GM12872 (cell line): Measurements from ENCODE around the gene DNAJC8.

Source experiments
- TF ChIP-seq, protein P1 (sequence below): IDR thresholded peaks from 3 replicates; pipeline ENCODE4 v1.5.1; 2011; ENCODE audit warnings: low read depth, mild to moderate bottlenecking, low read length, moderate library complexity; ENCODE audit not compliant: insufficient read depth

The DNAJC8 gene, protein sequence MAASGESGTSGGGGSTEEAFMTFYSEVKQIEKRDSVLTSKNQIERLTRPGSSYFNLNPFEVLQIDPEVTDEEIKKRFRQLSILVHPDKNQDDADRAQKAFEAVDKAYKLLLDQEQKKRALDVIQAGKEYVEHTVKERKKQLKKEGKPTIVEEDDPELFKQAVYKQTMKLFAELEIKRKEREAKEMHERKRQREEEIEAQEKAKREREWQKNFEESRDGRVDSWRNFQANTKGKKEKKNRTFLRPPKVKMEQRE

DNA sequence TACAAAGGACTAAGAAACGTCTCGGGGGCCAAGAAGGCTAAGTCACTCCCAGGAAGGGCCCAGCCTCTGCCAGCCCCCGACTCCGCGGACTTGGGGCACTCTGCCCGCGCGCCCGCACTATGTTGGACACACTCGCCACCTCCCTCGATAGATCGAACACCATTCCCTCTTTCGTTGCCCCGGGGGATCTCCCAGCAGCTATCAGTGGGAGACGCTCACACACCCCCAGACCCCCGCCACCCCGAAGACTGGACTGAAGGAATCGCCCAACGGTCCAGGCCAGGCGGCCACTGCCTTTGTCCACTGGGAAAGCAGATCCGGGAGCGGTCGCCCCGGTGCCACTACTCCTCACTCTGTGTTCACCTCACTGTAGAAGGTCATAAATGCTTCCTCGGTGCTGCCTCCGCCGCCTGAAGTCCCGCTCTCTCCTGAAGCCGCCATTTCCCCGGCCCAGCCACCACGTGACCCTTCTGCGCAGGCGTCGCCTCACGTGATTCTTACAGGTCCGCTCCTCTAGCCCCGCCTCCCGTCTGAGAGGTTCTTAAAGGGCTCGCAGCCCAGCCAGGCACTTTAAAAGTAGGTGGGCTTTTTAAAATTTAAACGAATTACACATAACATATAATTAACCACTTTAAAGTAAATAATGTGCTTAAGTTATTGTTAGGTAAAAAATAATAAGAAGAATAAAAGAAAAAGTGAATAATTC lies at the start of gene DNAJC8:
Gene DNAJC8 (minus strand): TSS at position 472 of the 706 bp plus-strand sequence. CDS start 31 bp downstream, at position 441.
- TF ChIP-seq, protein P1, sequence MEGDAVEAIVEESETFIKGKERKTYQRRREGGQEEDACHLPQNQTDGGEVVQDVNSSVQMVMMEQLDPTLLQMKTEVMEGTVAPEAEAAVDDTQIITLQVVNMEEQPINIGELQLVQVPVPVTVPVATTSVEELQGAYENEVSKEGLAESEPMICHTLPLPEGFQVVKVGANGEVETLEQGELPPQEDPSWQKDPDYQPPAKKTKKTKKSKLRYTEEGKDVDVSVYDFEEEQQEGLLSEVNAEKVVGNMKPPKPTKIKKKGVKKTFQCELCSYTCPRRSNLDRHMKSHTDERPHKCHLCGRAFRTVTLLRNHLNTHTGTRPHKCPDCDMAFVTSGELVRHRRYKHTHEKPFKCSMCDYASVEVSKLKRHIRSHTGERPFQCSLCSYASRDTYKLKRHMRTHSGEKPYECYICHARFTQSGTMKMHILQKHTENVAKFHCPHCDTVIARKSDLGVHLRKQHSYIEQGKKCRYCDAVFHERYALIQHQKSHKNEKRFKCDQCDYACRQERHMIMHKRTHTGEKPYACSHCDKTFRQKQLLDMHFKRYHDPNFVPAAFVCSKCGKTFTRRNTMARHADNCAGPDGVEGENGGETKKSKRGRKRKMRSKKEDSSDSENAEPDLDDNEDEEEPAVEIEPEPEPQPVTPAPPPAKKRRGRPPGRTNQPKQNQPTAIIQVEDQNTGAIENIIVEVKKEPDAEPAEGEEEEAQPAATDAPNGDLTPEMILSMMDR: no peak

DNA sequence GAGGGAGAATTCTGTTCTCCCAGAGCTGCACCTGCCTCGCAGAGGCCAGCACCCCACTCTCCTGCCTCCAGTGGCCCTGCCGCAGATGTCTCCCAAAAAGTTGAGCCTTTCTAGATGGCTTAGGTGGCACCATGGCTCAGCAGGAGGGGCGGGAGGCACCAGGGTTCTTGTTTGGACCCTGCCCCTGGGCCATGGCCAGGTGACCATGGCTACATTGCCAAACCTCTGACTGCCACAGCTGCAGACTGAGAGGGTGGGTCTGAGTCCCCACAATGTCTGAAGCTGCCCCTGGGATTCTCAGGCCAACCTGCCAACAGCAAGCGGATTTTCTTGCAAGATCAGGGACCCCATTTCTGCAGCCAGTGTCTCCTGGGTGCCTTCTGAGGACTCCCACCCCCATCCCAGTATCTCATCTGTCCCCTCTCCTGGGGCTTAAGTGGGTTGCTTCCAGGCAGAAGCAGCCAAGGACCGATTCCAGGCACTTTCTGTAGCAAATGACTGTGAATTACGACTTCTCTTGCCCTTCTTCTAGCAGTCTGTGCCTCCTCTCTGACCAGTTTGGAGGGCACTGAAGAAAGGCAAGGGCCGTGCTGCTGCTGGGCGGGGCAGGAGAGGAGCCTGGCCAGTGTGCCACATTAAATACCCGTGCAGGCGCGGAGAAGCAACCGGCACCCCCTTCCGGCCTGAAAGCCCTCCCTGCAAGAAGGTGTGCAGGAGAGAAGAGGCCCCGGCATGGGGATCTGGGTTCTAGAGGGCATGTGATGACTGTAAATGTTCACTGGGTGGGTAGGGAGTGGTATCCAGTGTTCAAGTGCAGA lies 49.0 kb upstream of the DNAJC8 start:
- TF ChIP-seq, protein P1: no peak

DNA sequence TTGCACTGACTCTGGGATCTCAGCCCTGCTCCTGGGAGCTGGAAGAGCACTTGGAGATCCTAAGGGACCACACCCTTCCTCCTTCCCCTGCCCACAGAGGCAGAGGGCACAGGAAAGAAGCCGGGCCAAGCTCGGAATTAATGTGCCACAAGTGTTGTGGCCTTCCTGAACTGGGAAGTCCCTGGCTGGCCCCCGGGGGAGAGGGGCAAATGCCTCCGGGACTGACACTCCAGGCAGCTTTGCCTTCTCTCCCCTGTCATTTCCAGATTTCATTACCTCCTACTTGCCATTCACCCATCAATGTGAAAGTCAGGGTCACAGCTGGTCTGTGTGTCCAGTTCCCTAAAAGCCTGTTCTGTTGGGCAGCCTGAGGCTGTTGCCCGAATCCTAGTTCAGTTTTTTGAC lies 48.1 kb upstream of the DNAJC8 start:
- TF ChIP-seq, protein P1: no peak

DNA sequence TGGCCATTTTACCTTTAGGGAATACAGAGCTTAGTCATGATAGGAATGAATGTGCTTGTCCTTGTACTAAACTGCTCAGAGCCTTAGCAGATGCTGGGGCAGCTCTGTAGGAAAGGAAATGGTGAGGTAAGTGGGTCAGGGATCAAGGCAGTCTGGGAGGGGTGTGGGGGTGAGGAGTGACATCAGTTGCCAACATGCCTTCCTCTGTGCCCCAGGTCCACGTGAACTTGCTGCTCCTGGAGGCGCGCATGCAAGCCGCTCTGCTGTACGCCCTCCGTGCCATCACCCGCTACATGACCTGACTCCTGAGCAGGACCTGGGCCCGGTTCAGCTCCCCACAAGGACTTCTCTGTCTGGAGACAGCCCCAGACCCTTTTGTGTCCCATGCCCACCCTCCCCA lies 47.7 kb upstream of the DNAJC8 start:
- TF ChIP-seq, protein P1: no peak

DNA sequence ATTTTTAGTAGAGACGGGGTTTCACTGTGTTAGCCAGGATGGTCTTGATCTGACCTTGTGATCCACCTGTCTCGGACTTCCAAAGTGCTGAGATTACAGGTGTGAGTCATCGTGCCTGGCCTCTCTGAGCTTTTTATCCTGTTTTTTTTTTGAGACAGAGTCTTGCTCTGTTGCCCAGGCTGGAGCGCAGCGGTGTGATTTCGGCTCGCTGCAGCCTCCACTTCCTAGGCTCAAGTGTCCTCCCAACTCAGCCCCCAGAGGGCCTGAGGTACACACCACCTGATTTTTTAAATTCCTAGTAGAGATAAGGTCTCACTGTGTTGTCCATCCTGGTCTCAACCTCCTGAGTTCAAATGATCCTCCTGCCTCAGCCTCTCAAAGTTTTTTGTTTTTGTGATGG lies 46.9 kb upstream of the DNAJC8 start:
- TF ChIP-seq, protein P1: no peak

DNA sequence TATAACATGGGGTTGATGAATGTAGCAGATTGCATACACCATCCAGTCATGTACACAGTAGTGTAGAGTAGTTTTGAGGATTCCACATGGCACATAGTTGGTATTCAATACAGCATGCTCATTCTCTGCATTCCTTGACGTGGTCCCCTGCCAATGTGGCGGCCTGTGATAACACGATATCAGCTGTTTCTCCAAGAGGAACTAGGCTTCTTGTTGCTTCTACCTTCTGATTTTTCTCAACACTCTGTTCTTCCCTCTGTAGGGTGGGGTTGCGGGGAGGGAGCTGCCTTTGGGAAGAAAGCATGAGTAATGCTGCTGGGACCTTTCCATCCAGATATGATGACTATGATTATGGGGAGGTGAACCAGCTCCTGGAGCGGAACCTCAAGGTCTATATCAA lies 45.9 kb upstream of the DNAJC8 start:
- TF ChIP-seq, protein P1: no peak

DNA sequence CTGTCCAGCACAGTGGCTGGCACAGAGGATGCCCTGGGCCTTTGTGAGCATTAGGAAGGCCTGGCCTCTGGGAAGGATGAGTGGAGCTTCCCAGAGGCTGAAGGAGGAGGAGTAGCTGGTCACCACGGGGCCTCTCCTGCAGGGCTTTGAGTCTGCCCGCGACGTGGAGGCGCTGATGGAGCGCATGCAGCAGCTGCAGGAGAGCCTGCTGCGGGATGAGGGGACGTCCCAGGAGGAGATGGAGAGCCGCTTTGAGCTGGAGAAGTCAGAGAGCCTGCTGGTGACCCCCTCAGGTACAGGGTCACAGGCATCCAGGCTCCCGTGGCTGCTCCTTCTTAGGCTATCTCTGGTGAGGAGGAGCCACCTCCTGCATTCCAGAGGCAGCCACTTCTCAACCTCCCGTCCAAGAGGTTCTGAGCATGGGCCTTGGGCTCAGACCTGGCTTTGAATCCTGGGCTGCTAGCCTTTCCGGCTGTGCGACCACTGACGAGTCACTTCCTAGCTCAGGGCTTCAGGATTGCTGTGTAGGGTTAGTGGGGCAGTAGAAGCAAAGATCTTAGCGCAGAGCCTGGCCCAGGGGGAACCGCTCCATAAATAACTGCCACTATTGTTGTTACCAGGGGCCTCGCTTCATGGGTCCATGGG lies 40.5 kb upstream of the DNAJC8 start:
- TF ChIP-seq, protein P1: no peak
